OCI-LY1 (cell line): Measurements from ENCODE around the gene PTPRN2.

ENCODE experiments used
- H2AFZ ChIP-seq: fragments of 200-600 bp; sonication (generic), shearing (Covaris generic); 2 replicates; pipeline ENCODE4 v1.6.0; 2014; ENCODE audit warnings: antibody characterized with exemption, mild to moderate bottlenecking, low read length
- H3F3A ChIP-seq: fragments of 200-600 bp; sonication (generic), shearing (Covaris generic); 2 replicates; pipeline ENCODE4 v1.6.0; 2014; ENCODE audit warnings: mild to moderate bottlenecking, antibody characterized with exemption, low read length, moderate library complexity; ENCODE audit not compliant: insufficient read depth
- H3K27ac ChIP-seq: fragments of 200-600 bp; sonication (generic); 2 replicates; pipeline ENCODE4 v1.5.1; 2014; ENCODE audit warnings: low read length, mixed run types, mild to moderate bottlenecking, low read depth; ENCODE audit not compliant: poor library complexity, severe bottlenecking
- H3K27me3 ChIP-seq: fragments of 200-600 bp; sonication (generic); 2 replicates; pipeline ENCODE4 v1.6.0; 2014; ENCODE audit warnings: antibody characterized with exemption, mild to moderate bottlenecking, low read length, moderate library complexity; ENCODE audit not compliant: insufficient read depth
- H3K36me3 ChIP-seq: fragments of 200-600 bp; sonication (generic); 2 replicates; pipeline ENCODE4 v1.6.1; 2014; ENCODE audit warnings: mild to moderate bottlenecking, antibody characterized with exemption, low read length, moderate library complexity, mixed read lengths; ENCODE audit not compliant: insufficient read depth
- H3K4me1 ChIP-seq: fragments of 200-600 bp; sonication (generic); 2 replicates; pipeline ENCODE4 v1.5.1; 2014; ENCODE audit warnings: mild to moderate bottlenecking, low read length, moderate library complexity; ENCODE audit not compliant: insufficient read depth, severe bottlenecking
- H3K4me2 ChIP-seq: fragments of 200-600 bp; sonication (generic), shearing (Covaris generic); 2 replicates; pipeline ENCODE4 v1.6.1; 2014; ENCODE audit warnings: low read length
- H3K4me3 ChIP-seq: fragments of 200-600 bp; sonication (generic); 2 replicates; pipeline ENCODE4 v1.5.1; 2014; ENCODE audit warnings: low read length, low read depth, mild to moderate bottlenecking, mixed read lengths; ENCODE audit not compliant: poor library complexity, severe bottlenecking
- H3K79me2 ChIP-seq: fragments of 200-600 bp; shearing (Covaris generic); 2 replicates; pipeline ENCODE4 v1.6.1; 2016; ENCODE audit warnings: mixed run types, low read length, mixed read lengths; ENCODE audit not compliant: insufficient read depth
- H3K9ac ChIP-seq: fragments of 200-600 bp; sonication (generic), shearing (Covaris generic); 2 replicates; pipeline ENCODE4 v1.6.1; 2014; ENCODE audit warnings: mild to moderate bottlenecking, low read length, mixed read lengths
- H3K9me2 ChIP-seq: fragments of 200-600 bp; sonication (generic), shearing (Covaris generic); 2 replicates; pipeline ENCODE4 v1.6.1; 2014; ENCODE audit warnings: low read depth, mild to moderate bottlenecking, low read length, mixed read lengths
- H3K9me3 ChIP-seq: fragments of 200-600 bp; shearing (Covaris generic); 2 replicates; pipeline ENCODE4 v1.6.1; 2014; ENCODE audit warnings: low read length, mixed read lengths
- H4K20me1 ChIP-seq: fragments of 200-600 bp; sonication (generic), shearing (Covaris generic); 2 replicates; pipeline ENCODE4 v1.6.0; 2016; ENCODE audit warnings: mild to moderate bottlenecking, low read length; ENCODE audit not compliant: insufficient read depth
- EZH2 ChIP-seq: fragments of 200-600 bp; sonication (generic), shearing (Covaris generic); IDR thresholded peaks from 2 replicates; pipeline ENCODE4 v1.8.0; 2017; ENCODE audit warnings: borderline replicate concordance, mixed run types, mild to moderate bottlenecking, antibody characterized with exemption, low read length, moderate library complexity, mixed read lengths
- TF ChIP-seq, protein P1 (sequence below): fragments of 200-600 bp; sonication (generic), shearing (Covaris generic); IDR thresholded peaks from 2 replicates; pipeline ENCODE4 v1.5.1; 2017; ENCODE audit warnings: mild to moderate bottlenecking, antibody characterized with exemption, low read length, moderate library complexity, mixed read lengths

The PTPRN2 gene

GRCh38 chr7:157549612-157550299 is 1037.9 kb downstream of the PTPRN2 start:
- no peak overlapping the region for H3K27ac ChIP-seq
- no peaks in the 10 kb centered on the region for H3K36me3 ChIP-seq
- H3K4me3 ChIP-seq = no peak overlapping the region
- H3K9ac ChIP-seq = no peak overlapping the region
- no peak overlapping the region for H3K4me2 ChIP-seq
- H3K9me3 ChIP-seq = no peaks in the 10 kb centered on the region
- H2AFZ ChIP-seq = no peak overlapping the region
- H3F3A ChIP-seq = no peaks in the 10 kb centered on the region
- no peak for TF ChIP-seq EZH2
- TF ChIP-seq, protein P1, sequence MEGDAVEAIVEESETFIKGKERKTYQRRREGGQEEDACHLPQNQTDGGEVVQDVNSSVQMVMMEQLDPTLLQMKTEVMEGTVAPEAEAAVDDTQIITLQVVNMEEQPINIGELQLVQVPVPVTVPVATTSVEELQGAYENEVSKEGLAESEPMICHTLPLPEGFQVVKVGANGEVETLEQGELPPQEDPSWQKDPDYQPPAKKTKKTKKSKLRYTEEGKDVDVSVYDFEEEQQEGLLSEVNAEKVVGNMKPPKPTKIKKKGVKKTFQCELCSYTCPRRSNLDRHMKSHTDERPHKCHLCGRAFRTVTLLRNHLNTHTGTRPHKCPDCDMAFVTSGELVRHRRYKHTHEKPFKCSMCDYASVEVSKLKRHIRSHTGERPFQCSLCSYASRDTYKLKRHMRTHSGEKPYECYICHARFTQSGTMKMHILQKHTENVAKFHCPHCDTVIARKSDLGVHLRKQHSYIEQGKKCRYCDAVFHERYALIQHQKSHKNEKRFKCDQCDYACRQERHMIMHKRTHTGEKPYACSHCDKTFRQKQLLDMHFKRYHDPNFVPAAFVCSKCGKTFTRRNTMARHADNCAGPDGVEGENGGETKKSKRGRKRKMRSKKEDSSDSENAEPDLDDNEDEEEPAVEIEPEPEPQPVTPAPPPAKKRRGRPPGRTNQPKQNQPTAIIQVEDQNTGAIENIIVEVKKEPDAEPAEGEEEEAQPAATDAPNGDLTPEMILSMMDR = no peak
- no peaks in the 10 kb centered on the region for H4K20me1 ChIP-seq
- H3K79me2 ChIP-seq = no peaks in the 10 kb centered on the region
- no peaks in the 10 kb centered on the region; the same call in 1 of the 2 replicates for H3K27me3 ChIP-seq
- H3K9me2 ChIP-seq = no peaks in the 10 kb centered on the region
- no peaks in the 10 kb centered on the region for H3K4me1 ChIP-seq

GRCh38 chr7:157548691-157549303 is 1038.8 kb downstream of the PTPRN2 start:
- Histone ChIP-seq H3K9me2 (no peaks in the 10 kb centered on the region), H3K79me2 (no peaks in the 10 kb centered on the region), H3K4me2 (no peak overlapping the region), H3K36me3 (no peaks in the 10 kb centered on the region), H3K4me3 (no peak overlapping the region), H2AFZ (no peak overlapping the region), H4K20me1 (no peaks in the 10 kb centered on the region), H3K4me1 (no peaks in the 10 kb centered on the region), H3K9ac (no peak overlapping the region), H3F3A (no peaks in the 10 kb centered on the region), H3K9me3 (no peaks in the 10 kb centered on the region), H3K27me3 (peaks cover 4% of the 10 kb centered on the region; the same call in 1 of the 2 replicates), H3K27ac (no peak overlapping the region)
- no peak for TF ChIP-seq EZH2

GRCh38 chr7:157547611-157548010 is 1040.0 kb downstream of the PTPRN2 start:
- H2AFZ ChIP-seq = no peak overlapping the region
- H3K4me1 ChIP-seq = no peaks in the 10 kb centered on the region
- H3K9me3 ChIP-seq = no peaks in the 10 kb centered on the region
- no peak overlapping the region for H3K4me2 ChIP-seq
- no peaks in the 10 kb centered on the region for H3K9me2 ChIP-seq
- H3K4me3 ChIP-seq = no peak overlapping the region
- H3K9ac ChIP-seq = no peak overlapping the region
- no peaks in the 10 kb centered on the region for H3K36me3 ChIP-seq
- H4K20me1 ChIP-seq = no peaks in the 10 kb centered on the region
- no peak overlapping the region for H3K27ac ChIP-seq
- no peaks in the 10 kb centered on the region for H3K79me2 ChIP-seq
- no peak for TF ChIP-seq EZH2
- TF ChIP-seq, protein P1 = no peak
- peaks cover 10% of the 10 kb centered on the region; the same call in 1 of the 2 replicates for H3K27me3 ChIP-seq
- H3F3A ChIP-seq = no peaks in the 10 kb centered on the region
